Stimulated activated CD8-positive, alpha-beta memory T cell treated with anti-CD3 and anti-CD28 coated beads, Interleukin-15, amount 100 ng/mL, for 24 hours (primary cell): ENCODE results near the gene ERICH2.

Experiments
- DNase-seq: peaks from one replicate; pipeline ENCODE4 v3.0.0-alpha.2; 2020; ENCODE audit warnings: low read depth

ERICH2 gene

DNA sequence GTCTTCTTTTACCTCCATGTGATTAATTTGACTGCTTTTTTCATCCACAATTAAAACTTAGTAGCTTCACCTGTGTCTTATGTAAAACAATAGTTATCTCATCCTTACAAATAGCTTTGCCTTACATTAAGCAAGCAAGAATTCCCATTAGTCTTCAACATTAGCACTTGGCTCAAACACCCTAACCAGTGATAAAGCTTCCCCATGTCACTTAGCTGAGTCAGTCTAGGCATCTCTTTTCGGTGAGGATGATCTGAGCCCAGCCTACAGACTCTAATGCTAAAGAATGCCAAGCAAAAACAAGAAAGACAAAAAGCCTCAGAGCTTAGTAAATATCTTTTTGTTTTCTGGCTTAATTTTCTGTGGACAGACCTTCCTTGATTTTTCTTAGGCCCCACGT lies 72.6 kb downstream of the ERICH2 start:
- no peak for DNase-seq

GRCh38 chr2:170843656-170844055 lies 73.5 kb downstream of the ERICH2 start:
- no peak for DNase-seq

GRCh38 chr2:170845343-170845742 lies 75.2 kb downstream of the ERICH2 start:
- DNase-seq: no peak

DNA sequence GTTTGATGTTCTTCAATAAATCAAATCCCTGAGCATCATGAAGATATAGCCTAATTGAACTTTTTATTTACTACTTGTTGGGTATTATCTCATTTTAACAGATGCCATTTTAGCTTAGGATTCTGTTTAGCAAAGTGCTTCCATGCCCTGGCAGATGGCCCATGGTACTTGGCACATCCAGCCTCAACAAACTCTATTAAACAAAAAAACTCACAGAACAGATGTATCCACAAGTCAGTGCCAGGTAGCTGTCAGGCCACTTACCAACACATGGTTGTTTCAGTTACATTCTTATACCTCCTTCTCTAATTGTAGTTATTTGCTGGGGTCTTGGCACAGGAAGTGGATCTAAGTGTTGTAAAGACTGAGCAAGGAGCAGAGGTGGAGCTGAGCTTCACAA lies 76.1 kb downstream of the ERICH2 start:
- no peak for DNase-seq

- DNase-seq: no peak
Observed at GRCh38 chr2:170847716-170848115, 77.5 kb downstream of the ERICH2 start.
